K562 (cell line): ENCODE measurements around the gene MXI1. TPM values are rescaled to one million over a fixed set of nuclear protein-coding genes. Genes with fewer than 3 reads are reported as not detected.

Experiments used
- C11orf30 ChIP-seq: fragments of 450-650 bp; IDR thresholded peaks from 2 replicates; pipeline ENCODE4 v1.6.1; 2016; ENCODE audit warnings: low read depth, mild to moderate bottlenecking
- CLOCK ChIP-seq: fragments of 250-450 bp; sonication (Bioruptor Pico); IDR thresholded peaks from 2 replicates; pipeline ENCODE4 v1.4.0; 2020; ENCODE audit warnings: mild to moderate bottlenecking, moderate library complexity, borderline replicate concordance
- FOXM1 ChIP-seq, 2 experiments: fragments of 450-650 bp in 1 of 2; sonication (generic) in 1 of 2; formaldehyde crosslinking in 1 of 2; IDR thresholded peaks; 2 replicates each; pipeline versions ENCODE4 v1.6.1 to v1.9.0; 2017 to 2022; ENCODE audit warnings: low read depth in 2 of 2, mild to moderate bottlenecking in 2 of 2, missing genetic modification reagents in 1 of 2, moderate library complexity in 1 of 2
- KLF16 ChIP-seq: IDR thresholded peaks from 2 replicates; pipeline ENCODE4 v1.6.1; 2016; ENCODE audit warnings: antibody characterized with exemption
- NKRF ChIP-seq: fragments of 450-650 bp; IDR thresholded peaks from 2 replicates; pipeline ENCODE4 v1.6.1; 2016; ENCODE audit warnings: borderline replicate concordance
- NR2C1 ChIP-seq, 2 experiments: fragments of 450-650 bp; IDR thresholded peaks; 2 replicates each; pipeline ENCODE4 v1.6.1; 2017; ENCODE audit warnings: mild to moderate bottlenecking in 2 of 2, antibody characterized with exemption in 1 of 2, inconsistent platforms in 1 of 2, missing compliant biosample characterization in 1 of 2, missing genetic modification characterization in 1 of 2
- POLR2AphosphoS5 ChIP-seq: IDR thresholded peaks from 2 replicates; pipeline ENCODE4 v1.6.1; 2011; ENCODE audit warnings: mild to moderate bottlenecking, low read depth, low read length, moderate library complexity; ENCODE audit not compliant: control insufficient read depth, insufficient read depth
- ZBTB1 ChIP-seq: sonication (generic); formaldehyde crosslinking; IDR thresholded peaks from 2 replicates; pipeline ENCODE4 v1.8.1; 2023; ENCODE audit warnings: missing genetic modification reagents, low read depth, mild to moderate bottlenecking, borderline replicate concordance
- ZNF57 ChIP-seq: fragments of 450-650 bp; formaldehyde crosslinking; IDR thresholded peaks from 2 replicates; pipeline ENCODE4 v1.4.0; 2020; ENCODE audit warnings: mild to moderate bottlenecking, moderate library complexity
- ZNF584 ChIP-seq: fragments of 200-800 bp; sonication (Bioruptor generic); IDR thresholded peaks from 2 replicates; pipeline ENCODE4 v1.6.1; 2016; ENCODE audit warnings: low read depth, mild to moderate bottlenecking, missing genetic modification characterization, missing compliant biosample characterization
- ZNF785 ChIP-seq: fragments of 250-450 bp; sonication (Bioruptor Pico); IDR thresholded peaks from 2 replicates; pipeline ENCODE4 v1.4.0; 2020; ENCODE audit warnings: mild to moderate bottlenecking
- polyA plus RNA-seq, 8 experiments: library from polyadenylated mRNA; depleted of rRNA in 4 of 8; stranded (reverse) in 5 of 8; unstranded in 3 of 8; fragments of >200 nt; fragmentation: Nextera tagmentation in 2 of 8; fragmentation: Illumina TruSeq in 1 of 8; extraction: Ambion mirVana in 2 of 8; extraction: Trizol in 1 of 8; gene quantifications; 2 replicates each; pipeline versions ENCODE4 v1.2.1 to v1.2.3, GENCODE V29; 2011 to 2014; ENCODE audit warnings: inconsistent platforms in 1 of 8, missing spikeins in 1 of 8
- total RNA-seq, 7 experiments: library from RNA; depleted of rRNA in 6 of 7; stranded (reverse); fragments of >200 nt in 6 of 7; fragmentation: Illumina TruSeq in 2 of 7; extraction: Trizol in 2 of 7; gene quantifications; 2 replicates each; pipeline versions ENCODE4 v1.2.1 to v1.2.3, GENCODE V29; 2011 to 2021; ENCODE audit warnings: low replicate concordance in 1 of 7
- TF ChIP-seq, protein P1 (sequence below), 2 experiments: fragments of 250-450 bp in 1 of 2; fragments of 450-650 bp in 1 of 2; sonication (Bioruptor Pico) in 1 of 2; IDR thresholded peaks; 2 replicates each; pipeline versions ENCODE4 v1.6.1 to v1.8.0; 2016 to 2021; ENCODE audit warnings: mild to moderate bottlenecking in 2 of 2, moderate library complexity in 2 of 2, missing compliant biosample characterization in 1 of 2, missing genetic modification characterization in 1 of 2
- TF ChIP-seq, protein P2 (sequence below): sonication (generic); formaldehyde crosslinking; IDR thresholded peaks from 2 replicates; pipeline ENCODE4 v1.8.0; 2022; ENCODE audit warnings: mild to moderate bottlenecking, missing genetic modification reagents
- TF ChIP-seq, protein P3 (sequence below): sonication (generic); formaldehyde crosslinking; IDR thresholded peaks from 2 replicates; pipeline ENCODE4 v1.8.0; 2022; ENCODE audit warnings: mild to moderate bottlenecking, low read depth, missing genetic modification reagents

Gene MXI1
- total and polyA plus RNA-seq, 9 of the 15 experiments (the other 6 are each of a cell fraction or from before 2014, with no cell fraction given) = 9.1 to 23.7 (median 14.8) TPM

GRCh38 chr10:110208614-110209453 is 1.4 kb downstream of the MXI1 start (continued):
- TF ChIP-seq, protein P1, sequence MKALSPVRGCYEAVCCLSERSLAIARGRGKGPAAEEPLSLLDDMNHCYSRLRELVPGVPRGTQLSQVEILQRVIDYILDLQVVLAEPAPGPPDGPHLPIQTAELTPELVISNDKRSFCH (CRISPR knock-in tag; IDR thresholded peaks at IDR 0.05) = no peak
- TF ChIP-seq, protein P1 (tag; IDR thresholded peaks at IDR 0.05) = no peak
- TF ChIP-seq FOXM1 (IDR thresholded peaks at IDR 0.05; ENCODE audit: low read depth) (no peak), FOXM1 (CRISPR knock-in tag; IDR thresholded peaks at IDR 0.05; ENCODE audit: low read depth) (no peak), CLOCK (CRISPR knock-in tag) (no peak), ZBTB1 (CRISPR knock-in tag) (no peak), ZNF785 (no peak), NR2C1 (IDR thresholded peaks at IDR 0.05) (no peak), NR2C1 (tag; IDR thresholded peaks at IDR 0.05) (no peak), ZNF57 (CRISPR knock-in tag) (no peak), KLF16 (no peak), POLR2AphosphoS5 (no peak), ZNF584 (no peak), C11orf30 (no peak), NKRF (no peak)
- TF ChIP-seq, protein P2, sequence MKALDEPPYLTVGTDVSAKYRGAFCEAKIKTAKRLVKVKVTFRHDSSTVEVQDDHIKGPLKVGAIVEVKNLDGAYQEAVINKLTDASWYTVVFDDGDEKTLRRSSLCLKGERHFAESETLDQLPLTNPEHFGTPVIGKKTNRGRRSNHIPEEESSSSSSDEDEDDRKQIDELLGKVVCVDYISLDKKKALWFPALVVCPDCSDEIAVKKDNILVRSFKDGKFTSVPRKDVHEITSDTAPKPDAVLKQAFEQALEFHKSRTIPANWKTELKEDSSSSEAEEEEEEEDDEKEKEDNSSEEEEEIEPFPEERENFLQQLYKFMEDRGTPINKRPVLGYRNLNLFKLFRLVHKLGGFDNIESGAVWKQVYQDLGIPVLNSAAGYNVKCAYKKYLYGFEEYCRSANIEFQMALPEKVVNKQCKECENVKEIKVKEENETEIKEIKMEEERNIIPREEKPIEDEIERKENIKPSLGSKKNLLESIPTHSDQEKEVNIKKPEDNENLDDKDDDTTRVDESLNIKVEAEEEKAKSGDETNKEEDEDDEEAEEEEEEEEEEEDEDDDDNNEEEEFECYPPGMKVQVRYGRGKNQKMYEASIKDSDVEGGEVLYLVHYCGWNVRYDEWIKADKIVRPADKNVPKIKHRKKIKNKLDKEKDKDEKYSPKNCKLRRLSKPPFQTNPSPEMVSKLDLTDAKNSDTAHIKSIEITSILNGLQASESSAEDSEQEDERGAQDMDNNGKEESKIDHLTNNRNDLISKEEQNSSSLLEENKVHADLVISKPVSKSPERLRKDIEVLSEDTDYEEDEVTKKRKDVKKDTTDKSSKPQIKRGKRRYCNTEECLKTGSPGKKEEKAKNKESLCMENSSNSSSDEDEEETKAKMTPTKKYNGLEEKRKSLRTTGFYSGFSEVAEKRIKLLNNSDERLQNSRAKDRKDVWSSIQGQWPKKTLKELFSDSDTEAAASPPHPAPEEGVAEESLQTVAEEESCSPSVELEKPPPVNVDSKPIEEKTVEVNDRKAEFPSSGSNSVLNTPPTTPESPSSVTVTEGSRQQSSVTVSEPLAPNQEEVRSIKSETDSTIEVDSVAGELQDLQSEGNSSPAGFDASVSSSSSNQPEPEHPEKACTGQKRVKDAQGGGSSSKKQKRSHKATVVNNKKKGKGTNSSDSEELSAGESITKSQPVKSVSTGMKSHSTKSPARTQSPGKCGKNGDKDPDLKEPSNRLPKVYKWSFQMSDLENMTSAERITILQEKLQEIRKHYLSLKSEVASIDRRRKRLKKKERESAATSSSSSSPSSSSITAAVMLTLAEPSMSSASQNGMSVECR (CRISPR knock-in tag) = no peak
- TF ChIP-seq, protein P3, sequence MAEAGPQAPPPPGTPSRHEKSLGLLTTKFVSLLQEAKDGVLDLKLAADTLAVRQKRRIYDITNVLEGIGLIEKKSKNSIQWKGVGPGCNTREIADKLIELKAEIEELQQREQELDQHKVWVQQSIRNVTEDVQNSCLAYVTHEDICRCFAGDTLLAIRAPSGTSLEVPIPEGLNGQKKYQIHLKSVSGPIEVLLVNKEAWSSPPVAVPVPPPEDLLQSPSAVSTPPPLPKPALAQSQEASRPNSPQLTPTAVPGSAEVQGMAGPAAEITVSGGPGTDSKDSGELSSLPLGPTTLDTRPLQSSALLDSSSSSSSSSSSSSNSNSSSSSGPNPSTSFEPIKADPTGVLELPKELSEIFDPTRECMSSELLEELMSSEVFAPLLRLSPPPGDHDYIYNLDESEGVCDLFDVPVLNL (CRISPR knock-in tag) = no peak
